DMS79 (cell line): Measurements from ENCODE around the gene ZDHHC20.

Source experiments
- DNase-seq: peaks from one replicate; lab custom pipeline; 2025; lab: John Stamatoyannopoulos, UW

The ZDHHC20 gene

DNA sequence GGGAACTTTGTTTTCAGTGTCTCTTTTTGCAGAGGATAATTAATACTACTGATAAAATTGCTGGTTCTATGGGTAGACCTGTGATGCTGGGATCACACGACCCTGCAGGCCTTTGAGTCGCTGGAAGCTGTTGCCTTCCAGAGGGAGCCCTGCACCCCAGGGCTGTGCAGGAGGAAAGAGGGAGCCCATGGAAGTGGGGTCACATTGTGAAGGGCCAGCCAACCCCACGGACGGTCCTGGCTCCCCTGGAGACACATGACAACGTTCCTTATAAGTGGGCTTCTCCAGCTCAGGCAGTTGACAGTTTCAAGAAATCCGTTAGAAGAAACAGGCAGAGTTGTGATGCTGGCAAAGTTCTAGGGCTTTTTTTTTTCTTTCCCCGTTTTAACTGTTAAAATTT lies 98.0 kb downstream of the ZDHHC20 start:
- DNase-seq = no peak

DNA sequence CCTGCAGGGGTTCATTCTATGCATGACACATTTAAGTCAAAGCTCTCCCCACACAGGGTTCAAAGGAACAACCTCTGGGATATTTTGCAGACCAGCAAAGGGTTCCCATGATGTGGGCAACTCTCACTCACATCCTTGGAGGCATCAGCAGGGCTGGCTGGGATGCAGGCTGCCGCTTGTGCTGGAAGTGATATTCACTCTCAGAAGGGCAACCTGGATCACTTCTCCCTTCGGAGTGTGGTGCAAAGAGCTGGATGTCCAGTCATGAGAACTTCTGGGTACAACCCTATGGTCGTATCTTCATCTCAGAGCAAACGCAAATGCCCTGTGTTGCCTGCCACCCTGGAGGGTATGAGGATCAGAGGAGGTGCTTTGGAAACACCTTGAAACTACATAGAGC lies 98.6 kb downstream of the ZDHHC20 start:
- DNase-seq = no peak

DNA sequence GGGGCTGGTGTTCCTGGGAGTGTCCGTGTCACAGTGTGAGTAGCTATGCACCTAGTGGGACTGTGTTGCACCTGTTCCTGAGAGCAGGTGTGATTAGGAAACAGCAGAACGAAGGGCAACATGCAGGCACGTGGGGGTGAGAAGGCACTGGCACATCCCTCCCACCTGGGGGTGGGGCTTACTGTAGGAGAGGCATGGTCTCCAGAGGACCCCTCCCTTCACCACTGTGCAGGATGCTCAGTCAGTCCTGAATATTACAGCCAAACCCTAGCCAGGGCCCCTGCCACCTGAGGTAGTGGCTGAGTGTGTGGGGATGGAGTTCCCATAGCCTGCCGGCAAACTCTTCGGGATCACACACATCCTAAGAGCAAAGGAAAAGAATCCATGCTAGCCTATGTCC lies 99.2 kb downstream of the ZDHHC20 start:
- no peak for DNase-seq

DNA sequence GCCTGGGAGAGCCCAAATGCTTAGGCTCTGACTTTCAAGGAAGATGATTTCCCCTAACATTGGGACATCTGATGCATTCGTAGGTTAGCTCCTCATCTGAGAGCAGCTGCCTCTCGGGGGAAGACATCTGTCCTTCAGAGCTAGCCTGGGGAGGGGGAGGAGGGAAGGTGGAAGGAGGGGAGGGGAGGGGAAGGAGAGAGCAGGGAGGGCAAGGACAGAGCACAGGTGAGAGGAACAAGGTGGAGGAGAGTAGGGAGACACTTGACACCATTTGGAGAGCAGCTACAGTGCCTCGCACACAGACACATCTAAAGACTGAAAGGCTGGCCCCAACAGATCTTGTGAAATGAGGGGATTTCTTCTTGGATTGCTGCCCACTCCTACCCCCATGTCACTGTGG lies 103.8 kb downstream of the ZDHHC20 start:
- no peak for DNase-seq

DNA sequence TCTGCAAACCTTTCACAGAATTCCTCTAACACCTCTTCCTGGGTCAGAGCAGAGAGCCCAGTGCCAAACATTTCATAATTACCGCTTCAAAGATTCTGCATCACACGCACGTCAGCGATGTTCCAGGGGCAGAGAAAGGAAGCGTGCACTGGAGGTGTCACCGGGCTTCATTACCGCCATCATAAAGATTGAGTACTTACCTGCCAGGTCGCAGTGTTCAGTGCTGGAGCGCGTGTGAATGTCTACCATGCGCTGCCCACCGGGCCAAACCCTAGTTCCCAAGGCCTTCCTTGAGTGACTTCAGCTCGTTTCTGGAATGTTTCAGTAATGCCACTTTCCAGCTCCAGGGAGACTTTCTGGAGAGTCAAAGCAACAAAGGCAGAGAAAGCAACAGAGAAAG lies 104.4 kb downstream of the ZDHHC20 start:
- DNase-seq = no peak

DNA sequence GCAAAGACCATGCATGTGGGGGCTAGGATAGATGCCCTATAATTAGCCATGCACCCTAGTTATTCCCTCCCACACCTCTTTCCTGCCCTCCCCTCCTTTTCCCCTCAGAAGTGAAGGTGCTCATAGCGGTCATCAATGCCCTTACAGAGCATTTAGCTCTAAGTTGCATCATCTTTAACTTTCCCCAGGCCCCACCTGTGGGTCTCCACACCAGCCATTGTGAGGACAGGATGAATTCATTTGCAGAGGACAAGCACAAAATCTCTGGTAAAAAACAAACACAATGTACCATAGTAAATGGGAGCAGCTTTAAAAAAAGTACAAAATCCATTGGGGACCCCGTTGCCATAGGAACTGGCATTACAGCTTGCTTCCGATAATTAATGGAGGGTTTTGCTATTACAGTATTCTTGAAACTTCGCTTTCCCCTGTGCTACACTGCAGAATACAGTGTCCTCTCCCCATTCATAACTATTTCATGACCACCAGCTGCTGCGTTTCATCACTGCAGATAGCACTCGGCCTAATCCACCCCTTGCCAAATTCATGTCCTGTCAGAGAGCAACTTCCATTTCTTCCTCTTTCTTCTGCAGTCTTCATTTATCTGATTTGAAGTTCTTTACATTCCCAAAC lies 110.5 kb downstream of the ZDHHC20 start:
- no peak for DNase-seq

GRCh38 chr13:21347753-21348318 lies 111.3 kb downstream of the ZDHHC20 start:
- no peak for DNase-seq

DNA sequence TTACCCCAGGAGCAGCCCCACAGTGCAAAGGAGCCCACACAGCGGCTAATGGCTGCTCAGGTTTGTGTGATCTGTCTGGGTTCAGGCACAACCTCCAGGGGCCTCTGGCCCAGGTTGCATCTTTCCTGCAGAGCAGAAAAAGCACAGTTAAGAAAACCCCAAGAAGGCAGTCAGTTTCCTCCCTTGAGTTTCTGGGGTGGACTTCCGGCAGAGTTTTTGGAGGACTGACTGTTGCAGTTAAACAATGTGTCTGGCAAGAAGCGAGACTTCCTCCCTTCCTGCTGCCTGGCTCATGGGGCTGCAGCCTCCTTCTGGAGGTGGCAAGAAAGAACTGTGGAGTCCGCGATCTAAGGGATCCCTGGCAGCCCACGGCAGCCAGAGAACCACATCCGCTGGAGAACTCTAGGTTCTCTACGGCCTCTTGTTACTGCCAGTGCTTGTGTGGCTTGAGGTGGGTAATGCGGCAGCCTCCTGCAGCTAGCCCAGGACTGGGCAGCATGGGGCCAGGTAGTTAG lies 114.4 kb downstream of the ZDHHC20 start:
- no peak for DNase-seq

- DNase-seq = no peak
Observed at GRCh38 chr13:21343659-21344058, 115.4 kb downstream of the ZDHHC20 start.

- DNase-seq = no peak
Observed at GRCh38 chr13:21342699-21343442, 116.2 kb downstream of the ZDHHC20 start.

- DNase-seq = no peak
Observed at GRCh38 chr13:21341637-21342422, 117.3 kb downstream of the ZDHHC20 start.

GRCh38 chr13:21338639-21339278 lies 120.3 kb downstream of the ZDHHC20 start:
- DNase-seq = peak; percentile 43

- no peak for DNase-seq
Observed at GRCh38 chr13:21338156-21338555, 120.9 kb downstream of the ZDHHC20 start.

GRCh38 chr13:21336609-21337349 lies 122.3 kb downstream of the ZDHHC20 start:
- DNase-seq = peak; percentile 2

DNA sequence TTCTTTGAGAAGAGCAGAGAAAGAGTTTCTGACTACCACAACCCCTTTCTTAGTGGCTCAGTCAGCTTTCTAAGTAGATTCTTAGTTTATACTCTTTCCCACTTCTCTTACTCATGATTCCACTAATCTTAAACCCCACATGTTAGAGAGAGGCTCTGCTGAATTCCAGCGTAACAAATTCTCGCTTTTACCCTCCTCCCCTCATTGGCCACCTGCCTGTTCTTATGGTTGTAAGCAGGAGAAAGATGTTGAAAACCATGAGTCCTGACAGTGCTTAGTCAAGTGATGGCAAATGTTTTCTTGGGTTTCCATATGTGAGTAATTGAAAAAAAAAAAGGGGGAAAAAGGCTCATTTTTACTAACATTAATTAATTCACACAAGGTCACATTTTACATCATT lies 125.9 kb downstream of the ZDHHC20 start:
- DNase-seq = no peak

GRCh38 chr13:21330126-21330861 lies 128.8 kb downstream of the ZDHHC20 start:
- no peak for DNase-seq

DNA sequence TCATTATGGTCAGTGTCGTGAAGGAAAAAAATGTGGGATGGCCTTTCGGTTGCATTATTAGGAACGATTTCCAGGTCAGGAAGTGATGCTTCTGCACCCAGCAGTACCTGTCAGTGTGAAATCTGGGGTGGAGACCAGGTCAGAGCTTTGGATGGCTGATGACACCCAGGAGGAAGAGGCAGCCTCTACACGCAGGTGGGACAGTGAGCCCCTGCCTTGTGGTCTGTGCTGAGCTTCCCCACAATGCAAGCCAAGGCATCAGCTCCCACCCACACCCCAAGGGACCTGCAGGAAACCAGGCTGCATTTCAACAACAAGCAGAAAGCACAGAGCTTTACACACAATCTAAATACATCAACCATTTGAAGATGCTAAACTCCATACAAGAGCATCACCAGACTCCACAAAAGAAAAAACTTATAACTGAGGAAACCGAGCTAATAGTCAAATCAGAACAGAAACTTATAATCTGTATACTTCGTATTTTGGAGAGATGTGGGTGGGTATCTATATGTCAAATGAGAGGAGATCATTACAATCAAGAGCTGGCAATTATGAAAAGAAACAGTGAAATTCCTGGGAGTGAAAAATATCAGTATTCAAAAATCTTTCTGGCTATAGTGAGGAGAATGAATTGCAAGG lies 130.1 kb downstream of the ZDHHC20 start:
- DNase-seq = no peak

DNA sequence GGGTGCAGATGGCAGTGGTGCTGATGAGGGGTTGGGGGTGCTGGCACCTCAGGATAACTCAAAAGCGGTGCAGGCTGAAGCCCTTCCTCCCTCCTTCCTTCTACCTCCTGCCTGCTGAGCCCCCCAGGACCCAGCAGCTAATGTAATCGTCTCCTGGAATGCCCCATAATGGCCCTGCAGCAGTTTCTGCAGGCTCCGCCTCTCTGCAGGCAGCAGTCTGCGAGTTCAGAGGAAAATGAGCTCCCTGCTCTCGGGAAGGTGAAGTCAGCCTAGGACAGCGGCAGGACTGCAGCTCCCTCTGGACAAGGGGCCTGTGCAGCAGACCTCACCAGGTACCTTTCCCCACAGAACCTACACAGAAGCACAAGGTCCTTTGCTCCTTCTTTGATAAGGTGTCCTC lies 130.9 kb downstream of the ZDHHC20 start:
- DNase-seq = no peak

- no peak for DNase-seq
Observed at GRCh38 chr13:21326155-21327031, 132.7 kb downstream of the ZDHHC20 start.
